Measurements from ENCODE around the gene UTY.

UTY gene

GRCh38 chrY:13398876-13399275 is 81.0 kb downstream of the UTY start:
- DNase-seq: no peak

- DNase-seq: no peak
Measured at GRCh38 chrY:13381110-13381683, 98.6 kb downstream of the UTY start.

- no peak for DNase-seq
Measured at GRCh38 chrY:13370868-13371800, 108.7 kb downstream of the UTY start.

GRCh38 chrY:13370245-13370644 is 109.6 kb downstream of the UTY start:
- no peak for DNase-seq

- no peak for DNase-seq
Measured at GRCh38 chrY:13368513-13368845, 111.4 kb downstream of the UTY start.

- no peak for DNase-seq
Measured at GRCh38 chrY:13363641-13364040, 116.2 kb downstream of the UTY start.

GRCh38 chrY:13362662-13363061 is 117.2 kb downstream of the UTY start:
- DNase-seq: no peak

GRCh38 chrY:13361656-13362636 is 117.9 kb downstream of the UTY start:
- DNase-seq: no peak

- no peak for DNase-seq
Measured at GRCh38 chrY:13351443-13351842, 128.4 kb downstream of the UTY start.

- DNase-seq: no peak
Measured at GRCh38 chrY:13347106-13347505, 132.7 kb downstream of the UTY start.

- no peak for DNase-seq
Measured at GRCh38 chrY:13345549-13345948, 134.3 kb downstream of the UTY start.

- no peak for DNase-seq
Measured at GRCh38 chrY:13343307-13343946, 136.4 kb downstream of the UTY start.

GRCh38 chrY:13339939-13340338 is 139.9 kb downstream of the UTY start:
- no peak for DNase-seq

- no peak for DNase-seq
Measured at GRCh38 chrY:13339381-13339780, 140.5 kb downstream of the UTY start.

GRCh38 chrY:13338711-13339110 is 141.1 kb downstream of the UTY start:
- no peak for DNase-seq

- no peak for DNase-seq
Measured at GRCh38 chrY:13337934-13338333, 141.9 kb downstream of the UTY start.

GRCh38 chrY:13333791-13334190 is 146.0 kb downstream of the UTY start:
- no peak for DNase-seq

GRCh38 chrY:13330651-13331050 is 149.2 kb downstream of the UTY start:
- DNase-seq: no peak

GRCh38 chrY:13312966-13313365 is 166.9 kb downstream of the UTY start:
- no peak for DNase-seq

GRCh38 chrY:13307959-13308358 is 171.9 kb downstream of the UTY start:
- no peak for DNase-seq

- no peak for DNase-seq
Measured at GRCh38 chrY:13300795-13301194, 179.0 kb downstream of the UTY start.

- DNase-seq: no peak
Measured at GRCh38 chrY:13299411-13299810, 180.4 kb downstream of the UTY start.
